ENCODE data around the gene HDAC4.

The HDAC4 gene

GRCh38 chr2:239240414-239240881, 160.4 kb downstream of the HDAC4 start:
- no peak for DNase-seq (ENCODE audit: low read depth in 3 of 3, low spot score in 1 of 3)

DNA sequence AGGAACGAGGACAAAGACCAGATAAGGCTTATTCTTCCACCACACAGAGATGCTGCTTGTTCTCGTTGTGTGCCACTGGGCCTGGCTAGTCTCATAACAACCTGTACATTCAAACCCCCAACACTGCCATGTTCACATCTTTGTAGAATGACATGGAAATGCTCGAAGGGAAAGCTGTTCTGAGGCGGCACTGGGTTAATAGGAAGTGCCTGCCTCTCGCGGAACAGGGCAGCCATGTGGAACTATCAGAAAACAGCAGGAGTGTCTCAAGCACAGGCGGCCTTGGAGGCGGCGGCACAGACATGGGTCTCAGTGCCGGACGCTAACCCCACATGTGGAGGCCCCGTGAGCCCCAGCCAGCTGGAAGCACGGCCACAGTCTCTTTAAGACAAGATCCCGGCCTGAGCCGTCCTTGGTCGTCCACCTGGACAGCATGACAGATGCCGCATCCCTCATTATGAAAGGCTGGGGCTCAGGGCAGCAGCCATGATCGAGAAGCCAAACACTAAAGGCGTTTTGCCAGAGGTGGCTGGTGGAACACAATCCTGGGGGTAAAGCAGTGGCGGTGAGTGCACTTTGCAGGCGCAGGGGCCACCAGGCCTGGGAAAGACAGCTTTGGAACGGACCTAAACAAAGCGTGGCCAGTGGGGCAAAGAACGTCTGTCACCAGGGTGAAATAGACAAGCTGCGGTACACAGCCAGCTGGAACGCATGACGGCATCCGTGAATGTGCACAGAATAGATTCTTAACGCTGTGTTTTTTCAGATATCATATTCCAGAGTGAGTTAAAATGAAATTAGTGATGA, 161.0 kb downstream of the HDAC4 start:
- DNase-seq (ENCODE audit: low read depth in 3 of 3, low spot score in 1 of 3) = no peak

DNA sequence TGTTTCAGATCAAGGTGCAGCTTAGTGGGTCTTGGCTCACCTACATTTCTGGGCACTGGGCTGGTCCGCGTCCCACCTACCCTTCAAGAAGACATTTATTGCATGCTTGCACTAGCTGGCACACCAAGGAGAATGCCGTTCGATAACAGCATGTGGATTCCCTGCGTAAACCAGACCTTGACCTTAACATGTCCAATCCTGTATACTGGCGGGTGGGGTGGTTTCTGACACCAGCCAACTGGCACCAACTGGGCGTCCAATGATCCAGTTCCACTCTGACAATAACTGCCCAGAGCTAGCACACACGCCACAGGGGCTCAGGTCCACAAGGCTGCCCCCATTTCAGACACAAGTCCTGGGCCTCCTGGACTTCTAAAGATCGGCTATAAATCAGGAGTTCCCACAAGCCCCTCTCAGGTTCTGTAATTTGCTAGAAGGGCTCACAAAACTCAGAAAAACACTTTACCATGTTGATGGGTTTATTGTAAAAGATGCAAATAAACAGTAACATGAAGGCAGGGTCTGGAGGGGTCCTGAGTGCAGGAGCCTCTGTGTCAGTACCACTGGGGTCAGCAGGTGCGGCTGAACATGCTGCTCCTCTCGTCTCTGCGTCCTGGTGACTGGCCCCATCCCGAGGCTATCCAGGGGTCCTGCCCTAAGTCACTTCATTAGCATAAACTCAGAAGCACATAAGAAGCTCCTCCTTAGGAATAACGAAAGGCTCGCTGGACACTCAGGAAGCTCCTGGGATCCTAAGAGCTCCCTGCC, 161.8 kb downstream of the HDAC4 start:
- DNase-seq (ENCODE audit: low read depth in 3 of 3, low spot score in 1 of 3) = no peak

DNA sequence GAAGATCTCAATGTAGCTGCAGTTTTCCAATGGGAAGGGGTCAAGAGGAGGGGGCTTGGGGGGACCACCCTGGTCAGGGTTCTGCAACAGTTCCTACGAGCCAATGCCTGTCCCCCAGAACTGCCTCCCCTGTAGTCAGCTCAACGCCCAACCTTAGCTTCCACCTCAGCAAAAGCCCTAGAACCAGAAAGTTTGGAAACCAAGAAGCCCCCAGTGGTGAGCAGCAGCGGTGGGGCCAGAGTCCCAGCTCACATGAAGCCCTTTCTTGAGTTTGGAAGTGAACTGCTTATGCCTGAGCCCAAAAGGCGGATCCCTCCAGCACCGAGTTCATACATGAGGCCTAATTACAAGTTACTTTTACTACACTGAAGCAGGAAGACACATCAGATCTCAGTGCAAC, 162.4 kb downstream of the HDAC4 start:
- DNase-seq (ENCODE audit: low read depth in 3 of 3, low spot score in 1 of 3) = no peak

- DNase-seq (ENCODE audit: low read depth in 3 of 3, low spot score in 1 of 3) = no peak
These were observed 164.0 kb downstream of the HDAC4 start for GRCh38 chr2:239236808-239237205.

DNA sequence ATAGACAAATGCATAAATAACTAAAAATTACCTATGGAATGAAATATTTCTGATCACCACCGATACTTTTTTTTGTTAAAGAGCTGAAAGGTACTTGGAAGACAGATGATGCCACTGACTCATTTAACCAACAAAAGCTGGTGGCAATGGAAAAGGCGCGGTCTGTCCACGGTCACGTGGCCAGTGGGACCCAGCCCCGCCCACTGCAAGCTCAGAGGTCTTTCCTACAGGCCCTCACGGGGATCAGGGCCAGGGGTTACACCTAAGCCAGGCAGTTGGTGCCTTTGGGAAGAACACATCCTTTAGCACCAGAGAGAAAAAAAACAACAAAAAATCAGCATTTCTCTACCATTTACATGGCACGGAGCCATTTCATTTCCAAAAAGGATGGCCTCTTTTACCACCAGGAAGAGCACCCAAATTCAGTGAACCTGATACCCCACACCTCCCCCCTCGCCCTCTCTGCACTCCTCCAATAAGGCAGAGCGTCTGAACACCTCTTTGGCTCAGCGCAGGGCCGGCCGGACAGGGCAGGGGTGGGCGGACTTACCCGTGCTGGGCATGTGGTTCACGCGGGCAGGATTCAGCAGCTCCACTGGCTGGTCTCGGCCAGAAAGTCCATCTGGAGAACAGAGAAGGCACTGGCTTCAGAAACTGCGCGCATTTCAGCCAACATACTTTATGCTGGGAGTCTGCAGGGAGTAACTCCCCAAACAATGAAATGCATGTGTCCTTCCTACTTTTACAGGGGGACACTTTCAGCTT, 164.6 kb downstream of the HDAC4 start:
- no peak for DNase-seq (ENCODE audit: low read depth in 3 of 3, low spot score in 1 of 3)

- DNase-seq (ENCODE audit: low read depth in 3 of 3, low spot score in 1 of 3) = no peak
These were observed 165.5 kb downstream of the HDAC4 start for GRCh38 chr2:239235311-239235710.

DNA sequence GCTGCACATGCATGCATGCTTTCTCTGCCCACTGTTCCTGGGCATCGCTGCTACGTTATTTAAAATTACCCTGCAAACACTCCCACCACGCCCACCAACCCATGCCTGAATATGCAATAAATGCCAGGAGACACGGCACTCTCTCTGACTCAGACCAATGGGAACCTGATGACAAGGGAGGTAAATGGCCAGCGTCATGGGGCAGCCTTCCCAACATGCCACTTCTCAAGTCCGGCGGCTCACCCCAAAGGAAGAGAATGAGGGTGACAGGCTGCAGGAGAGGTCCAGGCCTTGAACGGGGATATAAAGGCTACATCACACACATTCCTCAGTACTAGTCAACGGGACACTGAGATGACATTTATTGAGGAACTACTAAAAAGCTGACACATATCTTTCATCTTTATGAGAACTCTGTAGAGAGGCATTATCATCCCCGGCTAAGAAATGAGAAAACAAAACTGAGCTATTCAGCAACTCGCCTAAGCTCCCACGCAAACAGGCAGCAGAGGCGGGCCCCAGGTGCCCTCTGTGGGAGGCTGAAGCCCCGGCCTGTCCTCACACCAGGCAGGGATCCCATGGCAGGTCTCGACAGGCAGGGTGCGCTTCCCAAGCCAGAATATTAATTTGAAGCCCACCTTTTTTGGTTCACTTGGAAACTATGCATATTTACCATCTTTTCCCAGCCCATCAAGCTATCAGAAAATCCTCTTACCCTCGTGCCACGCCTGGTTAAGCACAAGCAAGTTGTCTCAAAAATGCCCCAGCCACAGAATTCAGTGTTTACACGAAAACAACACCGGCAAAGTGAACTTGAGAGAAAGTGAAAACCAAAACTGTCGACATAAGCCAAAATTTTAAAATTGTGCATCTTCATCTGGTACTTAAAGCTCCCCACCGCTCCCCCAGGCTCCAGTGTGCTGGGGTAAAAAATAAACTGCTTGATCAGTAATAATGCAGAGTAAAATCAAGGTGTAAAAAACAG, 166.3 kb downstream of the HDAC4 start:
- DNase-seq (ENCODE audit: low read depth in 3 of 3, low spot score in 1 of 3) = no peak

DNA sequence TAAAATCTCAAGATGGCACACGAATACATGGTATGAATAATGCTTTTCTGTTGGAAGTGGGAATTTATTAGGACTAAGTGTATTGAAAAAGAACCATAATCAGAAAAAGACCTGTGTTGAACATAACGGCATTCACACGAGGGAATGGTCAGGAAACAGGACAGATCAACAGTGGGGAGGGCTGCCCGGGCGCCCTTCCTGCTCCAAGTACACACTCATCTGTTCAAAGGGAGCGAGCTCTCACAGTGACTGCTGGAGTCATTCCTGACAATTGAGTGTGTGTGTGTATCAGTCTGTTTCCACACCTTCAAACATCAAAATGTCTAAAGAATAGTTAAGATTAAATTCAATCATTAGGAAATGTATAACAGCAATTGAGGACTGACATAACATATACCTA, 167.2 kb downstream of the HDAC4 start:
- no peak for DNase-seq (ENCODE audit: low read depth in 3 of 3, low spot score in 1 of 3)

GRCh38 chr2:239232195-239232578, 168.6 kb downstream of the HDAC4 start:
- no peak for DNase-seq (ENCODE audit: low read depth in 3 of 3, low spot score in 1 of 3)

- DNase-seq (ENCODE audit: low read depth in 3 of 3, low spot score in 1 of 3) = no peak
These were observed 169.3 kb downstream of the HDAC4 start for GRCh38 chr2:239231231-239232194.

- no peak for DNase-seq (ENCODE audit: low read depth in 3 of 3, low spot score in 1 of 3)
These were observed 170.3 kb downstream of the HDAC4 start for GRCh38 chr2:239230318-239231052.

DNA sequence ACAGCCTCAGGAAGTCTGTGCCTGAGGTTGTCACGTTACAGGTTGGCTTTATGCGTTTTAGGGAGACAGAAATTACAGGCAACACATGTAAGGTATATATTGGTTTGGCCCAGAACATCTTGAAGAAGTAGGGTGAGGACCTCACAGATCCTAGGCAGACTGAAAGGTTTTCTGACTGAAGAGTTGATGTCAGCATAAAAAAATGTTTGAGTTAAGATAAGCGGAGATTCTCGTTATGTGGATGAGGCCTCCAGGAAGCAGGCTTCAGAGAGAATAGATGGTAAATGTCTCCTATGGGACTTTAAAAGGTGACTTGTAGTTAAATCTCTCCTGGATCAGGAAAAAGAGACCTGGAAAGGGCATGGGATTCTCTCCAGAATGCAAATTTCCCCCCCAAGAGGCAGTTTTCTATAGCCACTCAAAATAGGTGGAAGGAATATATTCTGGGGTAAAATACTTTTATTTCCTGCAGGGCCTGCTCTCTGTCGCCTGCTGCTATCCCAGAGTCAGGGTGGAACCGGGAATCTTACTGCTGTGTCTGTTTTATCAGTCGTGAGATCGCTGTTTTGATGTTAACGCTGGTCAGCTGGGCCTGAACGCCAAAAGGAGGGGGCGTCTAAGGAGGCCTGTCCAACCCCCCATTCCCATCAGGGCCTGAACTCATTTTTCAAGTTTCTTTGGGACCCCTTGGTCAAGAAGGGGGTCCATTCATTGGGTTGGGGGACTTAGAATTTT, 171.1 kb downstream of the HDAC4 start:
- no peak for DNase-seq (ENCODE audit: low read depth in 3 of 3, low spot score in 1 of 3)

DNA sequence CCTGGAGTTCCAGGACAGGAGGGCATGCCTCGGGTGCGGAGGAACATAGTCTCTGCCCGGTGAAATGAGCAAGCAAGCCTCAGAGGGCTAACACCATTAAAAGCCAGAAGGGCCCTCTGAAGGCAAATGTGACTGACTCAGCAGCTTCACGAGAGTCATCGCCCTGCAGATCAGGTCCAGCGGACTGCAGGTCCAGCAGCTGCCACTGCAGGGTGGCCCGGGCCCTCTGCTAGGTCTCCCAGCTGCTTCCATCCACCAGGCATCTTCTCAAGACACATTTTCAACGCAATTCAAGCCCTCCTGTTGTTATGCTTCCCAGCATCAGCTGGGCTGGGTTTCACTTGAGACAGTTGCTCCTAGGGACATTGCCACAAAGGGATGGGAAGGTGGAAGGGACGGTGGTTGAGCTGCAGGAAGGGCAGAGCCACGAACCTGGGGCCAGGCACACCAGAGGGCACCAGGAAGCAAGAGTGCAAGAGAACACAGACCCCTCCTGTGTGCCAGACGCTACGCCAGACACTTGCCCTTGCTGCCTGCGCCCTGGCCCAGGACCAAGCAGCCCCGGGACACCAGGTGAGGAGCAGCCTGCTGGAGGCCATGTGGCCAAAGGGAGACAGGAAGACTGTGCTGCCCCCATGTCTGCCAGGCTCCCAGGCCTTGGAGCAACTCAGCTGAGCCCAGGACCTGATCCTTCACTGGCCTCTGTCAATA, 173.0 kb downstream of the HDAC4 start:
- no peak for DNase-seq (ENCODE audit: low read depth in 3 of 3, low spot score in 1 of 3)

DNA sequence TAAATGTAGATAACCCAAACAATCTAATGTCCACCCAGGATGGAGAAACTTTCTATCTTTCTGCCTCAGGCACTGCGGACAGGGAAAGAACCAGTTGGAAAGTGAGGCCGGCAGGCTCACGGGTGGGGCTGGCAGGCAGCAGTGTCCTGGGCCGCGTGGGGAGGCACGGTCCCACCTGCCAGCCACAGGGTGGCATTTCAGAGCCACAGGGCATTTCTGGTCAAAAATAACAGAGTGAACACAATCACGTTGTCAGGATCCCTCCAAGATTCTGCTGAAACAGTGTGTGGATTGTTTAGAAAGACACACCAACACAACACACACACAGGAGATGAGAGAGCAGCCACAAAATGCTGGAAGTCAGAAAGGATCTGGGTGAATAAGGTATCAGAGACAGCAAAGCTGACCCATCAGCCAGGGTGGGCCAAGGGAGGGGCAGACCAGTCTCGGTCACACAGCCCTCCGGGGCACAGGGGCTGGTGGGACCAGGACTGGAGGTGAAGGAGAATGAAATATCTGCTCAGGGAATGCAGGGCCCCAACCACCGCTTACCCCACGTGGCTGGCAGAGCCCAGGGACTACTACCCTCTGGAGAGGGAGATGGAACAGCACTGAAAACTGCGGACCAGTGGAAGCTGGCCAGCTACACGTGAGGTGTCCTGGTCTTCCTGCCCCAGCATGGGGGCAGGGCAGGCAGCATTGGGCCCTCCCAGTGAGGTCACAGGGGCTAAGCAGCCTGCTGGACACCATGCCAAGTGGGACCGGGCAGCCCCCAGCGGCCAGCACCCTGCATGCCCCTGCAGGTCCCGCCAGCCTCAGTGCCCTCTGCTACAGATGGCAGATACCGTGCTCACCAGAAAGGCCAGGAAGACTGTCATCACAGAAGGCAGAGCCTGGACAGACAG, 173.9 kb downstream of the HDAC4 start:
- no peak for DNase-seq (ENCODE audit: low read depth in 3 of 3, low spot score in 1 of 3)

GRCh38 chr2:239225871-239226561, 174.8 kb downstream of the HDAC4 start:
- no peak for DNase-seq (ENCODE audit: low read depth in 3 of 3, low spot score in 1 of 3)
